ENCODE results near the gene OR51F2. TPM values are rescaled to one million over a fixed set of nuclear protein-coding genes. Genes with fewer than 3 reads are reported as not detected.
"Not testable (repeated sequence)": the region's sequence is repeated elsewhere in the genome, so short reads cannot be mapped to it uniquely, and the experiment has no call there.

The OR51F2 gene
- total and polyA plus RNA-seq, 2 donors, result not detected

DNA sequence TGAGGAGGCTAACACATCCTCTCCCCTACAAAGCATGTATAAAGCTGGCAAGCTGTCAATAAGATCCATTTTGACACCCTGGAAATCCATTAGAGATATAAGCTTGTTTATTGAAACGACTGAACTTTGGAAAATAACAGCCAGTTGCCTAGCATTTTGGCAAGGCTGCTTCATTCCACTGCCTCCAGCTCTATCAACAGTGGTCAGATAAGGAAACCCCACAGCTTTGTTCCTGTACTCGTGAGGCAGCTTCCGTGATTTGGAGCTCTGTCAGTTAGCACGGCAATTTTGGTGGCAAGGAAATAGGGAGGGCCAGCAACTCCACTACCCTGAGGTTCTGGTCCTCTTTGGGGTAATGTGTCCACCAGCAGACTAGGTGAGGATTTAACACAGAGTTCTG is 29.9 kb downstream of the OR51F2 start:
- no peak overlapping the region for H3K4me3 ChIP-seq (ENCODE audit: low read depth, low read length)
- H3K4me1 ChIP-seq (ENCODE audit: insufficient read depth), result no peaks in the 10 kb centered on the region
- no peaks in the 10 kb centered on the region for H3K36me3 ChIP-seq (ENCODE audit: insufficient read depth)
- WGBS, result 10% methylated on average over 4 of the region's 4 CpGs
- no peak overlapping the region for H3K27ac ChIP-seq (ENCODE audit: low read depth)
- no peak for DNase-seq (ENCODE audit: extremely low spot score)

- H3K4me3 ChIP-seq (ENCODE audit: low read depth, low read length); H3K27ac ChIP-seq (ENCODE audit: low read depth); DNase-seq (ENCODE audit: extremely low spot score); H3K36me3 ChIP-seq (ENCODE audit: insufficient read depth); H3K4me1 ChIP-seq (ENCODE audit: insufficient read depth): not testable (repeated sequence)
- 92% methylated on average over 7 of the region's 7 CpGs for WGBS
These were observed 33.2 kb downstream of the OR51F2 start for GRCh38 chr11:4854286-4854685.

- no peak overlapping the region for H3K27ac ChIP-seq (ENCODE audit: low read depth)
- DNase-seq (ENCODE audit: extremely low spot score), result no peak
- no peaks in the 10 kb centered on the region for H3K36me3 ChIP-seq (ENCODE audit: insufficient read depth)
- H3K4me3 ChIP-seq (ENCODE audit: low read depth, low read length), result no peak overlapping the region
- no peaks in the 10 kb centered on the region for H3K4me1 ChIP-seq (ENCODE audit: insufficient read depth)
These were observed 41.5 kb downstream of the OR51F2 start for GRCh38 chr11:4862447-4863236.

GRCh38 chr11:4863876-4864275 is 42.8 kb downstream of the OR51F2 start:
- DNase-seq (ENCODE audit: extremely low spot score), result no peak
- Histone ChIP-seq H3K27ac (ENCODE audit: low read depth) (no peak overlapping the region), H3K4me1 (ENCODE audit: insufficient read depth) (no peaks in the 10 kb centered on the region), H3K4me3 (ENCODE audit: low read depth, low read length) (no peak overlapping the region), H3K36me3 (ENCODE audit: insufficient read depth) (no peaks in the 10 kb centered on the region)
- WGBS, result 55% methylated on average over 4 of the region's 4 CpGs

DNA sequence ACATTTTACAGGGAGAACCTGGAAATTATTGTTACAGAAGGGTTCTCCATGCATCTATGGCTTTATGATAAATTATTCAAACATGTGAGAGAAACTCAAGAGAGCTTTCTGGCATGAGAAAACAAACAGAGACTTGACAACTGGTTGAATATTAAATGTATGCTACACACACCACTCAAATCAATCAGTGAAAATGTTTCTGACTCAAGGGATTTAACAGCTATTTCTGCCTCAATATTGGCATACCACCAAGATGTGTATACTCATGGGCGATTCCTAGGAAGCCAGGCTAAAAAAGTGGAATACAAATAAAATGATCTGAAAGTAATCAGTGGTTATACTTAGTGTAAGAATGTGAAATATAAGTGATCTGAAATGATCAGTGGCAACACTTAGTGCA is 44.7 kb downstream of the OR51F2 start:
- no peaks in the 10 kb centered on the region for H3K36me3 ChIP-seq (ENCODE audit: insufficient read depth)
- WGBS, result 46% methylated on average over 1 of the region's 1 CpG
- H3K4me1 ChIP-seq (ENCODE audit: insufficient read depth), result no peaks in the 10 kb centered on the region
- H3K27ac ChIP-seq (ENCODE audit: low read depth), result no peak overlapping the region
- no peak overlapping the region for H3K4me3 ChIP-seq (ENCODE audit: low read depth, low read length)
- no peak for DNase-seq (ENCODE audit: extremely low spot score)

Other genes starting within 250 kb of the OR51F2 start
- not detected for gene OR52I2, start 239.6 kb upstream of the OR51F2 start, total RNA-seq
- gene OR52I2, start 239.6 kb upstream of the OR51F2 start, polyA plus RNA-seq, result not detected
- gene OR52I1, start 227.3 kb upstream of the OR51F2 start, total RNA-seq, result not detected
- not detected for gene OR52I1, start 227.3 kb upstream of the OR51F2 start, polyA plus RNA-seq
- gene TRIM68, start 213.1 kb upstream of the OR51F2 start, total RNA-seq, result 10.7 TPM
- gene TRIM68, start 213.1 kb upstream of the OR51F2 start, polyA plus RNA-seq, result 10.9 TPM
- gene OR51D1, start 183.8 kb upstream of the OR51F2 start, total RNA-seq, result not detected
- gene OR51D1, start 183.8 kb upstream of the OR51F2 start, polyA plus RNA-seq, result not detected
- 3.2 TPM for gene OR51E1, start 177.3 kb upstream of the OR51F2 start, total RNA-seq
- 0.65 TPM for gene OR51E1, start 177.3 kb upstream of the OR51F2 start, polyA plus RNA-seq
- gene OR51E2, start 123.5 kb upstream of the OR51F2 start, total RNA-seq, result 0.63 TPM
- gene OR51E2, start 123.5 kb upstream of the OR51F2 start, polyA plus RNA-seq, result 0.63 TPM
- gene MMP26, start 116.5 kb upstream of the OR51F2 start, total RNA-seq, result not detected
- gene MMP26, start 116.5 kb upstream of the OR51F2 start, polyA plus RNA-seq, result not detected
- gene OR51F1, start 51.4 kb upstream of the OR51F2 start, total RNA-seq, result not detected
- gene OR51F1, start 51.4 kb upstream of the OR51F2 start, polyA plus RNA-seq, result not detected
- gene OR52R1, start 16.9 kb upstream of the OR51F2 start, total RNA-seq, result not detected
- gene OR52R1, start 16.9 kb upstream of the OR51F2 start, polyA plus RNA-seq, result not detected
- not detected for gene OR51S1, start 27.9 kb downstream of the OR51F2 start, total RNA-seq
- gene OR51S1, start 27.9 kb downstream of the OR51F2 start, polyA plus RNA-seq, result not detected
- not detected for gene OR51T1, start 60.6 kb downstream of the OR51F2 start, total RNA-seq
- gene OR51T1, start 60.6 kb downstream of the OR51F2 start, polyA plus RNA-seq, result not detected
- not detected for gene OR51A7, start 82.5 kb downstream of the OR51F2 start, total RNA-seq
- gene OR51A7, start 82.5 kb downstream of the OR51F2 start, polyA plus RNA-seq, result not detected
- not detected for gene OR51G2, start 98.0 kb downstream of the OR51F2 start, total RNA-seq
- not detected for gene OR51G2, start 98.0 kb downstream of the OR51F2 start, polyA plus RNA-seq
- gene OR51G1, start 103.0 kb downstream of the OR51F2 start, total RNA-seq, result not detected
- not detected for gene OR51G1, start 103.0 kb downstream of the OR51F2 start, polyA plus RNA-seq
- gene OR51A4, start 126.3 kb downstream of the OR51F2 start, total RNA-seq, result not detected
- not detected for gene OR51A4, start 126.3 kb downstream of the OR51F2 start, polyA plus RNA-seq
- not detected for gene OR51A2, start 134.4 kb downstream of the OR51F2 start, total RNA-seq
- gene OR51A2, start 134.4 kb downstream of the OR51F2 start, polyA plus RNA-seq, result not detected
- gene OR51L1, start 173.5 kb downstream of the OR51F2 start, total RNA-seq, result not detected
- not detected for gene OR51L1, start 173.5 kb downstream of the OR51F2 start, polyA plus RNA-seq
- gene OR52J3, start 225.2 kb downstream of the OR51F2 start, total RNA-seq, result not detected
- not detected for gene OR52J3, start 225.2 kb downstream of the OR51F2 start, polyA plus RNA-seq
- gene OR52E2, start 238.3 kb downstream of the OR51F2 start, total RNA-seq, result not detected
- not detected for gene OR52E2, start 238.3 kb downstream of the OR51F2 start, polyA plus RNA-seq
- not detected for gene OR52E1, start 248.3 kb downstream of the OR51F2 start, total RNA-seq
- gene OR52E1, start 248.3 kb downstream of the OR51F2 start, polyA plus RNA-seq, result not detected